GM19351 (cell line): ENCODE measurements around the gene HSPA1L.

Experiments
- ATAC-seq: cut with Tn5 transposase; IDR thresholded peaks from one replicate; pipeline ENCODE4 v1.9.1; 2021; ENCODE audit warnings: mild to moderate bottlenecking, moderate library complexity; ENCODE audit not compliant: unreplicated experiment

HSPA1L gene

DNA sequence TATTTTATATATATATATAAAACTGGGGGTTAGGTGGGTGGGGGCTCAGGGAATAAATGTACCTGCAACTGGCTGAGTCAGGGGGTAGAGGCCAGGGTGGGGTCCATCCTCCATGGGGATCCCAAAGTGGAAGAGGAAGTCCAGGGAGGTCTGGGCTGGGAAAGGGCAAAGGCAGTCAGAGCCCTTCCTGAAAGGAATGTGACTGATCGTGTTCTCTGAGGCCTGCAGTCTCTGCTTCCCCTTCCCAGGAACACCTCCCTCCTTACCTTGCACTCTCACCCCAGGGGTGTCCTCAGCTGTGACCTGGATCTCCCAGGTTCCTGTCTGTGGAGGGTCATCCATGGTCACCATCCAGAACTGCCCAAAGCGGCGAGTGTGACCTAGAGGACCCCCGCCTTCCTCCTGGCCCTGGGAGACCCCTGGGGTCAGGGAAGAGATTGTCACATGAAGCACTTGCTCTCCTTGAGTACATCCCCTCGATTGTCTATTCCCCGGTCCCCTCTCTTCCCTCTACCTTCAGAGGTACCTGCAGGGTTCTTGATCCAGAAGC lies 47.9 kb downstream of the HSPA1L start:
- no peak for ATAC-seq

DNA sequence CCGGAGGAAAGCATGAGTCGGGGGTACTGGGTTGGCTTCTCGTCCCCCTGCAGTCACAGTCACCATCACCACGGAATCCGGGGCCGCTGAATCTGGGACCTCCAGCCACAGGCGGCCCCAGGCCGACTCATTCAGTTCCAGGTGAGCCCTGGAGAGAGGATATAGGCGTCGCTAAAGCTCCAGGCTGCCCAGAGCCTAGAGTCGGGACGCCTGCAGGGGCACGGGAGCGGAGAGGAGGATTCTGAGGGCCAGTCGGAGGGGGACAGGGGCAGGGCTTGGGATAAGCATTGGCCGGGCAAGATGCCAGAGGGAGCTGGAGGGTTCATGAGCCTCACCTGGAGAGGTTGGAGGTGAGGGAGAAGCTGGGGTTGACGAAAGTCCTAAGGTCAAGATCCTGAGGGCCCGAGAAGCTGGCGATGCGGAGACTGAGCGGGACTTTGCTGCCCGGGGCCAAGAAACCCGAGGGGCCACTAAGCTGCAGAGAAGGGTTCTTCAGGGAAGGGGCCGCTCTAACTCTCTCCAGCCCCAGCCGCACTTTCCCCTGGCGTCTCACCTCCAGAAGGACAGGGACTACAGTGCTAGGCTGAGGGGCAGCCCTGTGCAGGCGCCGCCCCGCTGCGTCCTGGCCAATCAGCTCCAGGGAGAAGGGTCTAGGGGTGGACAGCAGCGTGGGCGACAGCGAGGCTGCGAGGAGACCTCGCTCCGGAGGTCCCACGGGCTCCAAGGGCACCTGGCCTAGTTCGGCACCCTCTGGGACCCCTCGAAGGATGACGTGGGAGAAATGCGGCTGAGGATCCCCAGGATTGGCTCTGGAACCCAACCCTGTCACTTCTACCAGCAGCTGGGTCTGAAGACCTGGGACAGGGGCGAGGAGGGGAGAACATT lies 48.9 kb downstream of the HSPA1L start:
- no peak for ATAC-seq

DNA sequence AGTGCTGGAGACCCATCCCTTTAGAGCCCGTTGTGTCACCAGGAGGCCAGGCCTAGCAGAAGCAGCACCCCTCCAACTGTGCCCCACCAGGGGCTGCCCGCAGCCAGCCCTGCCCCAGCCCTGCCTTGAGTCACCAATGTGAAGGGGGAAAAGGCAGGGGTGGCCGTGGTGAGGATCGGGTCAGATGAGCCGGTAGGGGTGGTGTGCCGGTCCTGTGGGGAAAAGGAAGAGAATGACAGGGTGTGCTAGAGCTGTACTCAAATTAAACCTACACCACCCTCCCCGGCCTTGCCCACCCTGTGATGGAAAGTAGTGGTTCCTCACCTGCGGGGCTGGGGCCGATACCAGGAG lies 49.5 kb downstream of the HSPA1L start:
- ATAC-seq = no peak

DNA sequence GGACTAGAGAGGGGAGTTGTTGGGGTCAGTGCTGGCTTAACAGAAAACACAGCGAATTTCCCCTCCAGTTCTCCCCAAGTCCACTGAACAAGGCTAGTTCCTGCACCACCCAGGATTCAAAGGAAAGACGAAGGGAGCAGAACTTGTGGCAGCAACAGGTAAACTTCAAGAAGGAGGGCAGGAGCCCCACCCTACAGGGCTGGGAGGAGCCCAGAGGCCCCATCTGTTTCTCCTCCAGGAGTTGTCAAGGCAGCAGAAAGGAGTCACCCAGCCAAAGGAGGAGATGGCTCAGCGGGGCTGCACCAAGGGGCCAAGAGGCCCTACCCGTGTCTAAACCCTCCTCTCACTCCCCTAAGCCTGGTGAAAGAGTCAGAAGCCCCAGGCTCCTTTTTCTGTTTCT lies 50.9 kb downstream of the HSPA1L start:
- no peak for ATAC-seq

DNA sequence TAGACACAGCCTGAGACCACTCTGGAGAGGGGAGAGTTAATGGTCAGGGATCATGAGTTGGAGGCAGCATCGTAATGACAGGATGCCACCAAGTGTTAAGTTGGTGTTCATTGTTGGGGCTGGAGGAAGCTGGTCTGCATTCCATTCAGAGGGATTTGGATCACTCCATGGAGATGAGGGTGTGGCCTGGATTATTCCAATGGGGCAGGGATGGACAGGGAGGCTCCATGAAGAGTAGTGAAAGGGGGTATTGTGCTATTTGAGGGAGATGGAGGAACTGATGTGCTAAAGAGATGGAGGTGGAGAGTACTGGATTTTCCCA lies 51.5 kb downstream of the HSPA1L start:
- ATAC-seq = no peak

DNA sequence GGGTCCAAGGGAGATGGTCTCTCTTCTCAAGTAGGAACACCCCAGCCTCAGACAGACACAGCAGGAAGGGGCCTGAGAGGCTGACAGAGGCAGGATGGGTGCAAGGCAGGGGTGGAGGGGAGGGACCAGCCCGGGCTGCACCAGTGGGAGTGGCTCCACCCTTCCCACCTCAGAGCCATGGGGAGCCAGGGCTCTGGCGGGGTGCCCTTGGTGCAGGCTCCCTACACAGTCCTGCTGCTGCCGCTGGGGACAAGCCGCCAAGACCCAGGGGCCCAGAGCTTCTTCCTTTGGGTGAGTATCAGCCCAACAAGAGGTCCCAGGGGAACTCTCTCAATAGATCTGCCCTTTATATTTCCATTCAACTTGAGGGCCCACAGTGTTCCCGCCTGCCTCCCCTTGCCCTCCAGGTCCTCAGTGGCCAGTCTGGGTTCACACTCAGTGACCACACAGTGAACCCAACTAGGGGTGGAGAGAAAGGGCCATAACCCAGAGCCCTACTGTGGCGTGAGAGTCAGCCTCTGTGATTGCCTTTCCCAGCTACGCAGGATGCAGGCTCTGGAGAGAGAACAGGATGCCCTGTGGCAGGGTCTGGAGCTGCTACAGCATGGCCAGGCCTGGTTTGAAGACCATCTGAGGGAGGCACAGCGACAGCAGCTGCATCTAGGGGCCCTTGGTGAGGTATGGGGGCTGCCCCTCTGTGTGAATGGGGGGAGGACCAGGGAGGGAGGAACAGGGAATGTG lies 52.0 kb downstream of the HSPA1L start:
- ATAC-seq = no peak

DNA sequence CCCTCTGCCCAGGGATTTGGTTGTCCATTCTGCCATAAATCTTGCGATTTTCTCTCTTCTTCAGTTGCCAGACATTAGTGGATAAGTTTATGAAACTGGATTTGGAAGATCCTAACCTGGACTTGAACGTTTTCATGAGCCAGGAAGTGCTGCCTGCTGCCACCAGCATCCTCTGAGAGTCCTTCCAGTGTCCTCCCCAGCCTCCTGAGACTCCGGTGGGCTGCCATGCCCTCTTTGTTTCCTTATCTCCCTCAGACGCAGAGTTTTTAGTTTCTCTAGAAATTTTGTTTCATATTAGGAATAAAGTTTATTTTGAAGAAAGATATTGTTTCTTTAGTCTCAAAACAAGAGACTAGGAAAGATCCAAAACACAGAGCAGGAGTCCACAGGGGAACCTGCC lies 52.7 kb downstream of the HSPA1L start, which contains the start of gene SAPCD1:
TSS of gene SAPCD1 (plus strand) at position 301 of the 400 bp plus-strand sequence. CDS start 399 bp downstream, outside the sequence.
- no peak for ATAC-seq

DNA sequence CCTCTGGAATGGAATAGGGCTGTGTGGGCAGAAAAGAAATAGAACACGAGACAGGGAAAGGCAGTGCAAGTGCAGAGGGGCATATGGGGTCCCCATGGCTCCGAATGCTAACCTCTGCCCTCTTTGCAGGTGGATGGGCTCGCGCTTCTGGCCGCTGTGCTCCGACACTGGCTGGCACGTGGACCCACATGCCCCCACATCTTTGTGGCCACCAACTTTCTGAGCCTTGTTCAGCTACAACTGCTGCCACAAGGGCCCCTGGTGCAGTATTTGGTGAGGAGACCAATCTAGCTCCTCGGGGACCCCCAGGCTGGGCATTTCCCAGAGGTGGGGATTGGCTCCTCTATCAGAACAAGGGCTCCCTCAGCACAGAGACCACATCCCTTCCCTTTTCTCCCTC lies 53.7 kb downstream of the HSPA1L start:
- ATAC-seq = no peak

DNA sequence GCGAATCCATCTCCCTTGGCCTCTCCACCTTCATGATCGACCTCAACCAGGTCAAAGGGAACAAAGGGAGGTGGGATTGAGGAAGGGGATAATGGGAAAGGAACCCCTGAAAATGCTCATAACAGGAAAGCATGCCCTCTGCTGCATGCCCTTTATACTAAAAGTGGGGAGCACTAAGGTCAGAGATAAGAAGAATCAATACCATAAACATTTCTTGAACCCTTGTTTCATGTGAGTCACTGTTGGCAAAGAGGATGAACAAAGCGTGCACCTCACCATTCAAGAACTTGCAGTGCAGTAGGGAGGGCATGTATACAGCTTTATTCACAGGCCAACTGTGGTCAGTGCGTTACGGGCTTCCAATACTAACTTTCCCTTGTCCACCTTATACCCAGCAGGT lies 54.3 kb downstream of the HSPA1L start:
- no peak for ATAC-seq
